ENCODE results near the gene ELFN1. TPM values are rescaled to one million over a fixed set of nuclear protein-coding genes. Genes with fewer than 3 reads are reported as not detected.
"Not testable (repeated sequence)": the region's sequence is repeated elsewhere in the genome, so short reads cannot be mapped to it uniquely, and the experiment has no call there.

The ELFN1 gene
- polyA plus RNA-seq, 3 donors = 0.58 to 5.5 (median 0.67) TPM

- no peak overlapping the region for H3K27ac ChIP-seq (ENCODE audit: low read depth, low read length)
- 54 to 75% (median 71%) methylated on average over 21 of the region's 21 CpGs for WGBS, 3 donors
These were observed 82.9 kb downstream of the ELFN1 start for GRCh38 chr7:1752771-1753563.

- no peak overlapping the region for H3K27ac ChIP-seq (ENCODE audit: low read depth, low read length)
- 80 to 85% (median 80%) methylated on average over 10 of the region's 10 CpGs for WGBS, 3 donors
These were observed 83.4 kb downstream of the ELFN1 start for GRCh38 chr7:1753564-1753867.

GRCh38 chr7:1754345-1754908, 84.3 kb downstream of the ELFN1 start:
- WGBS, 3 donors = 79 to 85% (median 80%) methylated on average over 5 of the region's 5 CpGs

GRCh38 chr7:1755783-1756625, 85.9 kb downstream of the ELFN1 start:
- H3K27ac ChIP-seq (ENCODE audit: low read depth, low read length) = no peak overlapping the region
- 78 to 85% (median 84%) methylated on average over 12 of the region's 12 CpGs for WGBS, 3 donors

More at GRCh38 chr7:1754345-1754908, 84.3 kb downstream of the ELFN1 start:
- no peak overlapping the region for H3K27ac ChIP-seq (ENCODE audit: low read depth, low read length)

GRCh38 chr7:1757601-1758000, 87.5 kb downstream of the ELFN1 start:
- H3K27ac ChIP-seq (ENCODE audit: low read depth, low read length) = no peak overlapping the region
- 27 to 74% (median 61%) methylated on average over 13 of the region's 13 CpGs for WGBS, 3 donors

- no peak overlapping the region for H3K27ac ChIP-seq (ENCODE audit: low read depth, low read length)
- 71 to 77% (median 74%) methylated on average over 12 to 15 of the region's 15 CpGs for WGBS, 3 donors
These were observed 88.2 kb downstream of the ELFN1 start for GRCh38 chr7:1758028-1758858.

GRCh38 chr7:1758859-1759521, 88.9 kb downstream of the ELFN1 start:
- 85 to 91% (median 90%) methylated on average over 32 of the region's 32 CpGs for WGBS, 3 donors
- H3K27ac ChIP-seq (ENCODE audit: low read depth, low read length) = no peak overlapping the region

GRCh38 chr7:1761097-1761496, 91.0 kb downstream of the ELFN1 start:
- 74 to 79% (median 75%) methylated on average over 13 of the region's 13 CpGs for WGBS, 3 donors
- H3K27ac ChIP-seq (ENCODE audit: low read depth, low read length) = no peak overlapping the region

- WGBS, 3 donors = 41 to 85% (median 84%) methylated on average over 11 of the region's 11 CpGs
- H3K27ac ChIP-seq (ENCODE audit: low read depth, low read length) = no peak overlapping the region
These were observed 91.7 kb downstream of the ELFN1 start for GRCh38 chr7:1761774-1762173.

GRCh38 chr7:1762238-1762945, 92.3 kb downstream of the ELFN1 start:
- WGBS, 3 donors = 92 to 95% (median 93%) methylated on average over 30 of the region's 30 CpGs
- H3K27ac ChIP-seq (ENCODE audit: low read depth, low read length) = no peak overlapping the region

GRCh38 chr7:1763033-1763432, 93.0 kb downstream of the ELFN1 start:
- WGBS, 3 donors = 94 to 98% (median 97%) methylated on average over 13 of the region's 13 CpGs
- no peak overlapping the region for H3K27ac ChIP-seq (ENCODE audit: low read depth, low read length)

GRCh38 chr7:1763911-1764310, 93.8 kb downstream of the ELFN1 start:
- 94% methylated on average over 11 to 12 of the region's 15 CpGs for WGBS, 3 donors
- not testable (repeated sequence) for H3K27ac ChIP-seq (ENCODE audit: low read depth, low read length)

- no peak overlapping the region for H3K27ac ChIP-seq (ENCODE audit: low read depth, low read length)
- 85 to 89% (median 86%) methylated on average over 13 of the region's 13 CpGs for WGBS, 3 donors
These were observed 95.3 kb downstream of the ELFN1 start for GRCh38 chr7:1765336-1765735.

GRCh38 chr7:1767524-1767923, 97.4 kb downstream of the ELFN1 start:
- 52 to 59% (median 56%) methylated on average over 10 of the region's 10 CpGs for WGBS, 3 donors
- no peak overlapping the region for H3K27ac ChIP-seq (ENCODE audit: low read depth, low read length)

- WGBS, 3 donors = 84 to 87% (median 85%) methylated on average over 7 of the region's 7 CpGs
- H3K27ac ChIP-seq (ENCODE audit: low read depth, low read length) = no peak overlapping the region
These were observed 98.8 kb downstream of the ELFN1 start for GRCh38 chr7:1768832-1769231.

GRCh38 chr7:1769286-1770200, 99.5 kb downstream of the ELFN1 start:
- WGBS, 3 donors = 92 to 95% (median 94%) methylated on average over 53 to 54 of the region's 54 CpGs
- no peak overlapping the region for H3K27ac ChIP-seq (ENCODE audit: low read depth, low read length)

Data from adipose tissue (tissue), 3 donors.